B cell (primary cell): ENCODE data around the gene TAPBPL. TPM values are rescaled to one million over a fixed set of nuclear protein-coding genes. Genes with fewer than 3 reads are reported as not detected.
A peak's percentile ranks its signal among the peaks of the same experiment; 100 is the strongest.

Source experiments
- ATAC-seq: fragments of 200-7000 bp; cut with Tn5 transposase; one replicate; pipeline ENCODE4 v1.10.0; 2021; ENCODE audit warnings: low read depth, mild to moderate bottlenecking, moderate number of reproducible peaks, moderate library complexity
- CTCF ChIA-PET: fragments of 350-600 bp; sonication (Branson Sonifier 250); formaldehyde crosslinking; loops from one replicate; lab custom pipeline; 2021; ENCODE audit warnings: antibody characterized with exemption, inconsistent platforms; lab: Charles Lee
- POLR2A ChIA-PET: fragments of 350-600 bp; sonication (Branson Sonifier 250); formaldehyde crosslinking; loops from one replicate; lab custom pipeline; 2021; ENCODE audit warnings: antibody characterized with exemption; lab: Charles Lee
- DNase-seq: peaks from one replicate; pipeline ENCODE4 v3.0.0; 2013
- H2AFZ ChIP-seq: 2 replicates; pipeline ENCODE4 v1.6.1; 2012; ENCODE audit warnings: mild to moderate bottlenecking, low read depth, low read length; ENCODE audit not compliant: insufficient read depth, poor library complexity, severe bottlenecking
- H3K27ac ChIP-seq, 2 donors: 1 replicate in 1 of 2; 2 replicates in 1 of 2; pipeline ENCODE4 v1.5.1; 2012 to 2013; ENCODE audit warnings: low read length in 2 of 2, mild to moderate bottlenecking in 2 of 2, moderate library complexity in 1 of 2
- H3K27me3 ChIP-seq, 4 experiments: fragments of 200-600 bp in 1 of 4; sonication (generic) in 1 of 4; replicated peaks in 1 of 4; 1 replicate in 2 of 4; 2 replicates in 2 of 4; pipeline versions ENCODE4 v1.6.1 to v1.7.0; 2013 to 2016; ENCODE audit warnings: low read length in 3 of 4, mild to moderate bottlenecking in 2 of 4, mixed read lengths in 1 of 4, moderate library complexity in 1 of 4; ENCODE audit not compliant: insufficient read depth in 4 of 4, control insufficient read depth in 3 of 4; ENCODE audit errors: control extremely low read depth in 1 of 4
- H3K36me3 ChIP-seq, 2 experiments: replicated peaks in 1 of 2; 1 replicate in 1 of 2; 2 replicates in 1 of 2; pipeline versions ENCODE4 v1.6.1 to v1.7.1; 2013; ENCODE audit warnings: low read length in 1 of 2; ENCODE audit not compliant: insufficient read depth in 2 of 2, control insufficient read depth in 1 of 2; ENCODE audit errors: control extremely low read depth in 1 of 2, extremely low read depth in 1 of 2
- H3K4me1 ChIP-seq, 2 donors: fragments of 200-600 bp in 1 of 2; sonication (generic) in 1 of 2; 1 replicate in 1 of 2; 2 replicates in 1 of 2; pipeline versions ENCODE4 v1.5.1 to v1.6.1; 2013 to 2017; ENCODE audit warnings: low read length in 2 of 2; ENCODE audit not compliant: control insufficient read depth in 2 of 2, insufficient read depth in 2 of 2
- H3K4me2 ChIP-seq: replicated peaks from 2 replicates; pipeline ENCODE3; 2012; ENCODE audit warnings: mild to moderate bottlenecking, low read depth, low read length; ENCODE audit not compliant: poor library complexity, severe bottlenecking
- H3K4me3 ChIP-seq, 5 experiments: fragments of 200-600 bp in 1 of 5; sonication (generic) in 1 of 5; 1 replicate in 3 of 5; 2 replicates in 2 of 5; pipeline versions ENCODE4 v1.5.1 to v1.7.0; 2011 to 2016; ENCODE audit warnings: low read length in 4 of 5, mild to moderate bottlenecking in 4 of 5, low read depth in 2 of 5, control low read depth in 1 of 5, moderate library complexity in 1 of 5; ENCODE audit not compliant: insufficient read depth in 1 of 5; ENCODE audit errors: control extremely low read depth in 1 of 5, extremely low read depth in 1 of 5
- H3K79me2 ChIP-seq: fragments of 200-600 bp; sonication (generic); one replicate; pipeline ENCODE4 v1.6.0; 2016; ENCODE audit warnings: low read length; ENCODE audit not compliant: control insufficient read depth, insufficient read depth
- H3K9ac ChIP-seq: fragments of 200-600 bp; sonication (generic); 2 replicates; pipeline ENCODE4 v1.6.1; 2017; ENCODE audit warnings: mild to moderate bottlenecking, low read length, moderate library complexity
- H3K9me3 ChIP-seq, 3 donors: one replicate each; pipeline versions ENCODE4 v1.6.1 to v1.7.1; 2013; ENCODE audit warnings: low read length in 2 of 3; ENCODE audit not compliant: control insufficient read depth in 2 of 3, insufficient read depth in 1 of 3; ENCODE audit errors: control extremely low read depth in 1 of 3
- H4K20me1 ChIP-seq: 2 replicates; pipeline ENCODE4 v1.6.0; 2012; ENCODE audit warnings: mild to moderate bottlenecking, low read length; ENCODE audit not compliant: insufficient read depth, control insufficient read depth, poor library complexity, severe bottlenecking
- H3K27ac Mint-ChIP-seq: one replicate; pipeline ENCODE4 v1.8.0; 2021; ENCODE audit warnings: mixed read lengths
- H3K27me3 Mint-ChIP-seq: one replicate; pipeline ENCODE4 v1.8.0; 2021; ENCODE audit warnings: mixed read lengths
- H3K4me1 Mint-ChIP-seq: one replicate; pipeline ENCODE4 v1.8.0; 2021; ENCODE audit warnings: mixed read lengths
- H3K4me3 Mint-ChIP-seq: one replicate; pipeline ENCODE4 v1.8.0; 2021; ENCODE audit warnings: mixed read lengths
- H3K9me3 Mint-ChIP-seq: one replicate; pipeline ENCODE4 v1.8.0; 2022; ENCODE audit warnings: mixed read lengths; ENCODE audit not compliant: insufficient read depth
- CTCF ChIP-seq: fragments of 200-600 bp; IDR thresholded peaks from one replicate; pipeline ENCODE4 v1.8.0; 2022; ENCODE audit warnings: antibody characterized with exemption, mild to moderate bottlenecking
- EZH2 ChIP-seq: IDR thresholded peaks from 2 replicates; pipeline ENCODE4 v1.6.1; 2012; ENCODE audit warnings: borderline replicate concordance, low read depth, mild to moderate bottlenecking, moderate library complexity, low read length; ENCODE audit not compliant: insufficient read depth, poor library complexity, severe bottlenecking
- WGBS: methylation state at CpG from one replicate; pipeline ENCODE4 v1.1.5; 2013; ENCODE audit warnings: missing lambda C conversion rate; ENCODE audit not compliant: insufficient coverage; 5-methylcytosine and 5-hydroxymethylcytosine counted together
- intact Hi-C: fragments of 100-400 bp; cut with micrococcal nuclease; formaldehyde crosslinking; loops from one replicate; pipeline ENCODE4 v1.10.0; 2022
- polyA plus RNA-seq: library from polyadenylated mRNA; depleted of rRNA; stranded (reverse); fragments of >200 nt; gene quantifications from 2 replicates; pipeline ENCODE4 v1.2.3, GENCODE V29; 2012
- total RNA-seq, 2 donors: library from RNA; stranded (reverse); fragments of 120-200 nt in 1 of 2; gene quantifications; 1 replicate in 1 of 2; 2 replicates in 1 of 2; pipeline versions ENCODE4 v1.2.3 to v1.2.4, GENCODE V29; 2013 to 2022

TAPBPL gene
- total and polyA plus RNA-seq, 2 donors (not counting 1 experiment from before 2014, with no cell fraction given), result 80.5 to 103 TPM

- Histone ChIP-seq H3K4me3 (peak overlapping the region in 2 of 5 experiments; percentile 20 to 23), H3K9ac (peak overlapping the region; percentile 14), H3K79me2 (peaks cover 44% of the 10 kb centered on the region), H3K9me3 (no peaks in the 10 kb centered on the region), H3K4me2 (peak overlapping the region; percentile 71), H3K36me3 (peaks cover 5 to 80% of the 10 kb centered on the region in 2 experiments), H3K27me3 (no peaks in the 10 kb centered on the region), H2AFZ (no peak overlapping the region), H4K20me1 (peaks cover 2% of the 10 kb centered on the region), H3K27ac (peak overlapping the region; percentile 89 to 93), H3K4me1 (peaks cover 64 to 85% of the 10 kb centered on the region in 2 donors)
- Mint-ChIP-seq H3K9me3 (no peaks in the 10 kb centered on the region), H3K4me1 (peaks cover 82% of the 10 kb centered on the region), H3K27ac (peak overlapping the region; percentile 98), H3K27me3 (no peaks in the 10 kb centered on the region), H3K4me3 (peak overlapping the region; percentile 72)
- DNase-seq (no peak), ATAC-seq (no peak)
- CTCF ChIA-PET, result interaction anchor here (1.1 to 8.9 kb wide), 10 partner anchors 9 to 78 kb away, joined by 3 to 383 read pairs (median 11); partner anchors contain the start of genes CD27, MRPL51, TAPBPL and VAMP1
- TF ChIP-seq CTCF, result no peak
- no peak for TF ChIP-seq EZH2
- intact Hi-C loops, result loop anchor here (1.0 to 10.0 kb wide), 2 partner anchors 9 to 126 kb away; partner anchors contain the start of gene TAPBPL
- POLR2A ChIA-PET, result interaction anchor here (0.5 to 4.8 kb wide), 9 partner anchors 9 to 154 kb away, joined by 3 to 72 read pairs (median 9); partner anchors contain the start of genes CD27, MRPL51, TAPBPL and VAMP1
- WGBS, result 67% methylated on average over 9 of the region's 10 CpGs
These were observed 9.0 kb downstream of the TAPBPL start for GRCh38 chr12:6460751-6461371.
